Naive B cell (primary cell): Measurements from ENCODE around the gene TRPM5. TPM values are rescaled to one million over a fixed set of nuclear protein-coding genes. Genes with fewer than 3 reads are reported as not detected.

Experiments used
- ATAC-seq, 2 donors: fragments of 150-1000 bp; cut with Tn5 transposase; 2 replicates each; pipeline ENCODE4 v1.10.0; 2021; ENCODE audit warnings: low read depth in 2 of 2, mild to moderate bottlenecking in 2 of 2, moderate library complexity in 2 of 2
- DNase-seq: peaks from one replicate; pipeline ENCODE4 v3.0.0; 2022
- H3K27ac Mint-ChIP-seq, 6 donors: one replicate each; pipeline ENCODE4 v1.8.0; 2020 to 2022; ENCODE audit warnings: mild to moderate bottlenecking in 6 of 6, mixed read lengths in 6 of 6, moderate library complexity in 5 of 6, inconsistent platforms in 2 of 6
- H3K27me3 Mint-ChIP-seq, 3 donors: one replicate each; pipeline ENCODE4 v1.8.0; 2021 to 2022; ENCODE audit warnings: mixed read lengths in 3 of 3, mild to moderate bottlenecking in 1 of 3
- H3K36me3 Mint-ChIP-seq, 2 donors: one replicate each; pipeline ENCODE4 v1.8.0; 2020 to 2022; ENCODE audit warnings: mixed read lengths in 2 of 2, inconsistent platforms in 1 of 2, mild to moderate bottlenecking in 1 of 2
- H3K4me1 Mint-ChIP-seq, 3 donors: one replicate each; pipeline ENCODE4 v1.8.0; 2020 to 2022; ENCODE audit warnings: mixed read lengths in 3 of 3, inconsistent platforms in 1 of 3, mild to moderate bottlenecking in 1 of 3, moderate library complexity in 1 of 3
- H3K4me3 Mint-ChIP-seq, 8 donors: one replicate each; pipeline ENCODE4 v1.8.0; 2020 to 2022; ENCODE audit warnings: mild to moderate bottlenecking in 8 of 8, mixed read lengths in 8 of 8, moderate library complexity in 8 of 8, inconsistent platforms in 2 of 8
- H3K9me3 Mint-ChIP-seq, 7 donors: one replicate each; pipeline ENCODE4 v1.8.0; 2020 to 2022; ENCODE audit warnings: mixed read lengths in 7 of 7, mild to moderate bottlenecking in 5 of 7, inconsistent platforms in 2 of 7, moderate library complexity in 1 of 7
- polyA plus RNA-seq, 6 donors: library from polyadenylated mRNA; unstranded; fragments of 300-500 nt; fragmentation: Illumina TruSeq; gene quantifications; one replicate each; pipeline ENCODE4 v1.2.3, GENCODE V29; 2021; ENCODE audit warnings: low read depth in 6 of 6

Gene TRPM5
- polyA plus RNA-seq, 6 donors from 2014 or later, result not detected

DNA sequence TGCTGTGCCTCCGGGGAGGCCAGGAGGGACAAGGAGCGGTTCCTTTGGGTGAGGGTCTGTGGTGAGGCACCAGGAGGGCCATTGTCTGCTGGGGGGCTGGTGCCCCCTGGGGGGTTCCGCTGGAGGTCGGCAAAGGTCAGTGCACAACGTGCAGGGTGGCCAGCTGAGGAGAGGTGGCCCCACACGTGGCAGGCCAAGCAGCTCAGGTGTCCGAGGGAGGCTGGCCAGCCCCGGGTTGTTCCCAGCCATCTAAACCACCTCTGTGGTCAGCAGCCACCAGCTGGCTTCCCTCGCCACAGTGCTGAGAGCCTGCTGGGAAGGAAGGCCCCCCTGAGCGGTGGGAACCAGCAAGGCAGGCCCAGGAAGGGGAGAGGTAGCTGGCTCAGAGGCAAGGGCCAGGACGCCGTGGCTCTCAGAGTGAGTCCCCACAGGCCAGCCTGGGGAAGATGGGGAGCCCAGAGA lies 39.5 kb downstream of the TRPM5 start:
- Mint-ChIP-seq H3K4me1 (peaks cover 8 to 30% (median 17%) of the 10 kb centered on the region in 3 donors), H3K27ac (no peak overlapping the region), H3K36me3 (no peaks in the 10 kb centered on the region), H3K4me3 (peak overlapping the region in 1 of 8 donors; percentile 3), H3K9me3 (no peaks in the 10 kb centered on the region), H3K27me3 (no peaks in the 10 kb centered on the region)
- DNase-seq, result no peak
- ATAC-seq, result no peak

- H3K4me3 Mint-ChIP-seq, result peak overlapping the region in 5 of 8 donors; percentile 8 to 93 (median 32)
- peak overlapping the region in 2 of 6 donors; percentile 24 to 56 for H3K27ac Mint-ChIP-seq
Measured at GRCh38 chr11:2402890-2403645, 41.2 kb downstream of the TRPM5 start.

GRCh38 chr11:2402106-2402505 lies 42.2 kb downstream of the TRPM5 start:
- Mint-ChIP-seq H3K36me3 (no peaks in the 10 kb centered on the region), H3K4me1 (peaks cover 16 to 39% (median 25%) of the 10 kb centered on the region in 3 donors), H3K27me3 (no peaks in the 10 kb centered on the region), H3K9me3 (no peaks in the 10 kb centered on the region), H3K4me3 (peak overlapping the region in 7 of 8 donors; percentile 68 to 96 (median 90)), H3K27ac (peak overlapping the region in 1 of 6 donors; percentile 38)
- DNase-seq, result no peak
- ATAC-seq, result no peak

More at GRCh38 chr11:2402890-2403645, 41.2 kb downstream of the TRPM5 start:
- no peak for ATAC-seq
- H3K9me3 Mint-ChIP-seq, result no peaks in the 10 kb centered on the region
- no peak for DNase-seq
- no peaks in the 10 kb centered on the region for H3K27me3 Mint-ChIP-seq
- no peaks in the 10 kb centered on the region for H3K36me3 Mint-ChIP-seq
- peaks cover 14 to 39% (median 22%) of the 10 kb centered on the region in 3 donors for H3K4me1 Mint-ChIP-seq

DNA sequence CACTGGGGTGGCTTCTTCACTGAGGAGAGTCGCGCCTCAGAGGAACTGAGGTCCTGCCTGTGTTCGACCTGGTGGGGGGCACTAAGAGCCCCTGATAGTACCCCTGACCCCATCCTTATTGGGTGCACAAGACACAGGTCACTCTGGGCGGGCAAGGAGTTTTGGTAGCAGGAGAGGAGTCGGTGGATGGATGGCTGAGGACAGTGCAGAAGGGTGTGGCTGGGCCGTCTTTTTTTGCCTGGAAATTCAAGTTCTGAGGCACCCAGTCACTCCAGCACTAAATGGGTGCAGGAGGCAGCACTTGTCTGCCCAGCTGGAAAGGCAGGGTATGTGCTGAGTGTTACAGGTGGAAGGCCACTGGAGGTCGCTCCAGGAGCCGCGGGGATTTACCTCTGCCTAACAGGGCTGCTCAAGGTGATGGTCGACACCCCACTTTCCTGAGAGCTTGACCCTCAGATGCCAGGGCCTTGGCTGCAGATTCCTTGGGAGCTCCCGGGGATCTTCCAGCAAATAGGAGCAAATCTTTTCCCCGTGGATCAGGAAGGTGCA lies 42.8 kb downstream of the TRPM5 start:
- DNase-seq (no peak), ATAC-seq (no peak)
- Mint-ChIP-seq H3K27me3 (no peaks in the 10 kb centered on the region), H3K9me3 (no peaks in the 10 kb centered on the region), H3K4me3 (peak overlapping the region; percentile 88 to 97 (median 92)), H3K27ac (peak overlapping the region in 2 of 6 donors; percentile 73 to 83), H3K36me3 (no peaks in the 10 kb centered on the region), H3K4me1 (peaks cover 20 to 39% (median 26%) of the 10 kb centered on the region in 3 donors)

DNA sequence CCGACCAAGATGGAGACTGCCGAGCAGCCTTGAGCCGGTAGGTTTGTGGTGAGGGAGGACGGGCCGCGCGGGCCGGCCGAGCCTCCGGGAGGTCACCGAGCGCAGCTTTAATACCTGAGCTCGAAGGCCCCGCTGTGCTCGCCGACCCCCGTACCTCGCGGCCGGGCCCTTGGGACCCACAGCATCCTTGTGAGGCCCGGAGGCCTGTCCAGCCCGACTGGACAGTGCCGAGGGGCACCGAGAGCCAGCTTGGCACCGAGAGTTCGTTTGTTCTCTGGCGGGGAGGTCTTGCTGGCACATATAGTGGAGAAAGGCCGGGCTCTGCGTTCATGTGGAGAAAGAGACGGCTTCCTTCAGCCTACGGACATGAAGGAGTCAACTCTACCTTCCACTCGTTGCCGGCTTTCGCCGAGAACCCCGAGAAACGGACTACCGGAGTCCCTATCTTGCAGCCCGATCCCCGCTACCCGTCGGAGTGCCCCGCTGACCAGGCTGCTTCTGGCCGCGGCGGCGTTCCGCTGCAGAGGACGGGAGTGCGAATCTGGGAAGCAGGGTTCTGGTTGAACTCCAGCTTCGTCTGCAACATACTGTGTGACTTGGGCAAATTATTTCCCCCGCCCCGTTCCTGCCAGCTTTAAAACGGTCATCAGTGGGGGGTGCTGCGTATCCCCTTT lies 43.4 kb downstream of the TRPM5 start:
- ATAC-seq (no peak), DNase-seq (no peak)
- Mint-ChIP-seq H3K4me3 (peak overlapping the region; percentile 88 to 97 (median 92)), H3K9me3 (no peaks in the 10 kb centered on the region), H3K36me3 (no peaks in the 10 kb centered on the region), H3K27ac (peak overlapping the region; percentile 92 to 98 (median 96)), H3K27me3 (no peaks in the 10 kb centered on the region), H3K4me1 (peaks cover 20 to 39% (median 28%) of the 10 kb centered on the region in 3 donors)

DNA sequence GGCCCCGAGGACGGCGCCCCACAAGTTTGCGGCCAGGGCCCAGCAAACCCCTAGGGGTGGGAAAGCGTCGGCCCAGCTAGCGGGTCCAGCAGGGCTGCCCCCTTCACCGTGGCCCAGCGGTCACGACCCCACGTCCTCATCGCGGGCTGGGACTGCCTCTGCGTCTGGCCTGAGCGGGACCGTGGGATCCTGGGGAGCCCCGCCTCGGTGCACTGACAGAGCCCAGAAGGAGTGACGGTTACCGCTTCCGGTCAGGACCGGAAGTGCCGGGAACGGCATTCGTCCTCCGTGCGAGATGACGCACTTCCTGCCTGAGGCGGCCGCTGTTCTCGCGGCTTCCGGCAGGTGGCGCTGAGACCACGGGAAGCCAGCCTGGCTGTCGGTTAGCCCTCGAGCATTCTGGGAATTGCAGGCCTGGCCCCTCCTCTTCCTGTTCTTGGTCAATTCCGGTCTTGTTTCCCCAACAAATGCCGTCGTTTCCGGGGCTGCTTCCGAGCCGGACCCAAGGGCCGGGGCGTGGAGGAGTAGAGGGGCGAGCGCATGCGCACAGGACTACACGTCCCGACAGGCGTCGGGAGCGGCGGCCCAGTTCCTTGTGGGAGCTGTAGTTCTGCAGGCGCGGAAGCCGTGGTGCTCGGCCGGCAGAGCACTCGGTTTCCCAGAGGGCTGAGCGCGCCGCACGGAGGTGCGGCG lies 44.1 kb downstream of the TRPM5 start, which contains the start of gene TSSC4:
TSS of gene TSSC4 (plus strand) at position 682 of the 693 bp plus-strand sequence. CDS start 1,884 bp downstream, outside the sequence.
- Mint-ChIP-seq H3K9me3 (no peaks in the 10 kb centered on the region), H3K27me3 (no peaks in the 10 kb centered on the region), H3K27ac (peak within 1 kb of the TSS; percentile 92 to 98 (median 96)), H3K4me1 (peaks cover 23 to 39% (median 28%) of the 10 kb centered on the region in 3 donors), H3K36me3 (no peaks in the 10 kb centered on the region), H3K4me3 (peak within 1 kb of the TSS; percentile 88 to 97 (median 92))
- ATAC-seq (peak; percentile 81 to 83), DNase-seq (peak; percentile 100)

DNA sequence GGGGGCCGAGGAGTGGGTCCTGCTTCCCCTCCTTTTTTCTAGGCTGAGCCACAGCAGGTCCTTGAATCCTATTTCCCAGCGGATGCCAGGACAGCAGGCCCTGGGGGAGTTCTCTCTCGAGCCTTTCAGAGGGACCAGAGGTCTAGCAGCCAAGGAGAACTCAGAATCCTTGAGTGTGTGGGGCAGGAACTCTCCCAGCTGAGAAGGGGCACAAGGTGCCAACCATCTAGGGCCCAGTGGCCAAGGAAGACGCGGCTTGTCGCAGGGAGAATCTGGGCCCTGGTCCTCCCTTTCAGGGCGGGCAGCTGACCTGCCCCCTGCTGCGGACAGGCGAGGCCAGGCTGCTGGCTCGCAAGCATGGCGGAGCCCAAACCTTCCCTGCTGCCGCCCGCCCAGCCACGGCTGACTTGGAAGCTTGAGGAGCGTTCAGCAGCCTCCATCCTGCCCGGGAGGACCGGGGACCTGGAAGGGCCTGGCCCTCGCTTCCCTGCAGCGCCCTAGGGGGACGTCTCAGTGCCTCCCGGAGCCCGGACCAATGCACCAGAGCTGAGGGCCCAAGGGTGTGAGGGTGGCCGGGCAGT lies 44.7 kb downstream of the TRPM5 start:
- peak overlapping the region in 5 of 6 donors; percentile 64 to 98 (median 93) for H3K27ac Mint-ChIP-seq
- no peaks in the 10 kb centered on the region for H3K36me3 Mint-ChIP-seq
- DNase-seq (no peak), ATAC-seq (no peak)
- H3K4me3 Mint-ChIP-seq, result peak overlapping the region; percentile 88 to 97 (median 92)
- no peaks in the 10 kb centered on the region for H3K27me3 Mint-ChIP-seq
- H3K4me1 Mint-ChIP-seq, result peaks cover 28 to 44% (median 33%) of the 10 kb centered on the region in 3 donors
- H3K9me3 Mint-ChIP-seq, result no peaks in the 10 kb centered on the region

- no peaks in the 10 kb centered on the region for H3K27me3 Mint-ChIP-seq
- H3K4me1 Mint-ChIP-seq, result peaks cover 29 to 48% (median 41%) of the 10 kb centered on the region in 3 donors
- H3K9me3 Mint-ChIP-seq, result no peaks in the 10 kb centered on the region
- no peak for DNase-seq
- no peaks in the 10 kb centered on the region for H3K36me3 Mint-ChIP-seq
- peak overlapping the region; percentile 88 to 97 (median 92) for H3K4me3 Mint-ChIP-seq
- H3K27ac Mint-ChIP-seq, result peak overlapping the region; percentile 64 to 98 (median 90)
- ATAC-seq, result no peak
Measured at GRCh38 chr11:2398664-2399355, 45.5 kb downstream of the TRPM5 start.

DNA sequence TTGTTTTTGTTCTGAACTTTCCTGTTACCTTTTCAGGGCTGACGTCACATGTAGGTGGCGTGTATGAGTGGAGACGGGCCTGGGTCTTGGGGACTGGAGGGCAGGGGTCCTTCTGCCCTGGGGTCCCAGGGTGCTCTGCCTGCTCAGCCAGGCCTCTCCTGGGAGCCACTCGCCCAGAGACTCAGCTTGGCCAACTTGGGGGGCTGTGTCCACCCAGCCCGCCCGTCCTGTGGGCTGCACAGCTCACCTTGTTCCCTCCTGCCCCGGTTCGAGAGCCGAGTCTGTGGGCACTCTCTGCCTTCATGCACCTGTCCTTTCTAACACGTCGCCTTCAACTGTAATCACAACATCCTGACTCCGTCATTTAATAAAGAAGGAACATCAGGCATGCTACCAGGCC lies 47.3 kb downstream of the TRPM5 start:
- no peaks in the 10 kb centered on the region for H3K9me3 Mint-ChIP-seq
- no peaks in the 10 kb centered on the region for H3K27me3 Mint-ChIP-seq
- peak overlapping the region in 2 of 8 donors; percentile 70 to 83 for H3K4me3 Mint-ChIP-seq
- H3K36me3 Mint-ChIP-seq, result no peaks in the 10 kb centered on the region
- DNase-seq (no peak), ATAC-seq (no peak)
- peak overlapping the region in 5 of 6 donors; percentile 33 to 92 (median 80) for H3K27ac Mint-ChIP-seq
- H3K4me1 Mint-ChIP-seq, result peaks cover 31 to 55% (median 42%) of the 10 kb centered on the region in 3 donors

GRCh38 chr11:2396471-2396870 lies 47.8 kb downstream of the TRPM5 start:
- DNase-seq (no peak), ATAC-seq (no peak)
- Mint-ChIP-seq H3K27me3 (no peaks in the 10 kb centered on the region), H3K9me3 (no peaks in the 10 kb centered on the region), H3K4me3 (no peak overlapping the region), H3K4me1 (peaks cover 30 to 55% (median 38%) of the 10 kb centered on the region in 3 donors), H3K36me3 (no peaks in the 10 kb centered on the region), H3K27ac (peak overlapping the region in 1 of 6 donors; percentile 77)

DNA sequence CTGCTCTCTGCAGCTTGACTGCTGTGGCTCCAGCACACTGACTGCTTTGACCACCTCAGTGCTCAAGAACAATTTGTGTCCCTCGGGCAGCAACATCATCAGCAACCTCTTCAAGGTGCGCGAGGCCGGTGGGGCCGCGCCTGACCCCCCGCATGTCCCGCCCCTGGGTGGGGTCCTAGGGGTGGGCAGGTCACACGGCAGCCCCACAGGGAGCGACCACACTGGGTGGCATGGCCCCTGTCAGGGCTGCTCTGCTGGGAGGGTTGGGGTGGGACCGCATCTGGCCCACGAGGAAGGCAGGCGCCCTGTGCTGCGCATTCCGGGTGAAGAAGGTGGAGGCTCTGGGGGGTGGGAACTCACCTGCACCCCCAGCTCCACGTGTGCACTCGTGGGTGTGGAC lies 48.5 kb downstream of the TRPM5 start:
- Mint-ChIP-seq H3K9me3 (no peaks in the 10 kb centered on the region), H3K4me3 (peak overlapping the region in 1 of 8 donors; percentile 60), H3K27ac (peak overlapping the region in 1 of 6 donors; percentile 50), H3K27me3 (no peaks in the 10 kb centered on the region), H3K36me3 (no peaks in the 10 kb centered on the region), H3K4me1 (peaks cover 29 to 56% (median 36%) of the 10 kb centered on the region in 3 donors)
- DNase-seq (no peak), ATAC-seq (no peak)

GRCh38 chr11:2395211-2395730 lies 49.0 kb downstream of the TRPM5 start:
- DNase-seq, result no peak
- H3K4me3 Mint-ChIP-seq, result peak overlapping the region in 5 of 8 donors; percentile 74 to 86 (median 77)
- H3K27me3 Mint-ChIP-seq, result no peaks in the 10 kb centered on the region
- no peak for ATAC-seq
- H3K27ac Mint-ChIP-seq, result peak overlapping the region in 3 of 6 donors; percentile 78 to 94 (median 89)
- H3K4me1 Mint-ChIP-seq, result peaks cover 35 to 57% (median 39%) of the 10 kb centered on the region in 3 donors
- H3K9me3 Mint-ChIP-seq, result no peaks in the 10 kb centered on the region
- no peaks in the 10 kb centered on the region for H3K36me3 Mint-ChIP-seq
